OCI-LY3 (cell line): ENCODE results near the gene KIF3B.

ENCODE experiments used
- CTCF ChIP-seq: fragments of 200-600, 300-600 bp; sonication (generic); IDR thresholded peaks from 2 replicates; pipeline ENCODE4 v1.5.1; 2014; ENCODE audit warnings: antibody characterized with exemption, low read length, low read depth
- EZH2phosphoT487 ChIP-seq: fragments of 200-600 bp; shearing (Covaris generic); IDR thresholded peaks from 2 replicates; pipeline ENCODE4 v1.6.1; 2018; ENCODE audit warnings: antibody characterized with exemption, mixed run types, low read depth

- TF ChIP-seq CTCF (no peak), EZH2phosphoT487 (no peak)
Measured at GRCh38 chr20:32333988-32334885, 56.8 kb downstream of the KIF3B start.
